HG03280 (cell line): ENCODE data around the gene HSFX2.
"Not testable (repeated sequence)": the region's sequence is repeated elsewhere in the genome, so short reads cannot be mapped to it uniquely, and the experiment has no call there.

Experiments
- ATAC-seq: cut with Tn5 transposase; IDR thresholded peaks from one replicate; pipeline ENCODE4 v1.9.1; 2021; ENCODE audit warnings: mild to moderate bottlenecking, moderate library complexity; ENCODE audit not compliant: unreplicated experiment

HSFX2 gene

GRCh38 chrX:149595943-149596342 lies 829 bp upstream of the HSFX2 start:
- ATAC-seq, result not testable (repeated sequence)

GRCh38 chrX:149590993-149591392 lies 4.1 kb downstream of the HSFX2 start:
- not testable (repeated sequence) for ATAC-seq

GRCh38 chrX:149587359-149587758 lies 7.8 kb downstream of the HSFX2 start, which contains the start of gene MAGEA9B:
TSS of gene MAGEA9B (minus strand) at chrX:149587459. CDS start at chrX:149583179, 4,280 bp downstream.
- ATAC-seq, result not testable (repeated sequence)

GRCh38 chrX:149585631-149586030 lies 9.5 kb downstream of the HSFX2 start:
- not testable (repeated sequence) for ATAC-seq

- peak; percentile 99 for ATAC-seq
Measured at GRCh38 chrX:149573456-149573855, 21.7 kb downstream of the HSFX2 start.

- no peak for ATAC-seq
Measured at GRCh38 chrX:149572743-149573142, 22.4 kb downstream of the HSFX2 start.

GRCh38 chrX:149571770-149572169 lies 23.3 kb downstream of the HSFX2 start:
- no peak for ATAC-seq

- ATAC-seq, result no peak
Measured at GRCh38 chrX:149570668-149571067, 24.4 kb downstream of the HSFX2 start.

GRCh38 chrX:149569770-149570169 lies 25.3 kb downstream of the HSFX2 start:
- ATAC-seq, result no peak

- no peak for ATAC-seq
Measured at GRCh38 chrX:149568701-149569296, 26.3 kb downstream of the HSFX2 start.

- no peak for ATAC-seq
Measured at GRCh38 chrX:149567621-149568417, 27.3 kb downstream of the HSFX2 start.

- no peak for ATAC-seq
Measured at GRCh38 chrX:149563359-149563758, 31.8 kb downstream of the HSFX2 start.

- not testable (repeated sequence) for ATAC-seq
Measured at GRCh38 chrX:149555251-149555650, 39.9 kb downstream of the HSFX2 start.

GRCh38 chrX:149551939-149552248 lies 43.2 kb downstream of the HSFX2 start:
- ATAC-seq, result not testable (repeated sequence)

- not testable (repeated sequence) for ATAC-seq
Measured at GRCh38 chrX:149551245-149551938, 43.7 kb downstream of the HSFX2 start.

- ATAC-seq, result not testable (repeated sequence)
Measured at GRCh38 chrX:149550454-149550853, 44.7 kb downstream of the HSFX2 start.

GRCh38 chrX:149549701-149550100 lies 45.4 kb downstream of the HSFX2 start, which contains the start of gene HSFX3:
TSS of gene HSFX3 (minus strand) at chrX:149549924. CDS start at chrX:149549852, 72 bp downstream.
- not testable (repeated sequence) for ATAC-seq

- ATAC-seq, result not testable (repeated sequence)
Measured at GRCh38 chrX:149547782-149548181, 47.3 kb downstream of the HSFX2 start.

- ATAC-seq, result not testable (repeated sequence)
Measured at GRCh38 chrX:149546962-149547361, 48.2 kb downstream of the HSFX2 start.

GRCh38 chrX:149545545-149546543 lies 49.3 kb downstream of the HSFX2 start:
- ATAC-seq, result not testable (repeated sequence)
